Stromal cell of bone marrow (primary cell): ENCODE results near the gene STK10.

Experiments
- DNase-seq: peaks from one replicate; pipeline ENCODE4 v3.0.0-alpha.2; 2012; ENCODE audit warnings: low read depth

STK10 gene

GRCh38 chr5:172008111-172008455, 179.9 kb downstream of the STK10 start:
- DNase-seq: no peak

- no peak for DNase-seq
Observed at GRCh38 chr5:172007175-172008110, 180.6 kb downstream of the STK10 start.

GRCh38 chr5:172006321-172007174, 181.5 kb downstream of the STK10 start, which contains the start of gene FBXW11:
TSS of gene FBXW11 (minus strand) at chr5:172006638. CDS start at chr5:172006502, 136 bp downstream.
- peak; percentile 94 for DNase-seq

GRCh38 chr5:172005708-172006320, 182.2 kb downstream of the STK10 start:
- DNase-seq: no peak

- DNase-seq: no peak
Observed at GRCh38 chr5:172004824-172005237, 183.2 kb downstream of the STK10 start.

- DNase-seq: no peak
Observed at GRCh38 chr5:172003746-172004145, 184.3 kb downstream of the STK10 start.

GRCh38 chr5:172002840-172003512, 185.0 kb downstream of the STK10 start:
- DNase-seq: no peak

- DNase-seq: no peak
Observed at GRCh38 chr5:172002310-172002709, 185.7 kb downstream of the STK10 start.

GRCh38 chr5:171999877-172000276, 188.1 kb downstream of the STK10 start:
- no peak for DNase-seq

- no peak for DNase-seq
Observed at GRCh38 chr5:171999100-171999499, 188.9 kb downstream of the STK10 start.

- DNase-seq: no peak
Observed at GRCh38 chr5:171997011-171997410, 191.0 kb downstream of the STK10 start.

- no peak for DNase-seq
Observed at GRCh38 chr5:171992813-171993212, 195.2 kb downstream of the STK10 start.

- no peak for DNase-seq
Observed at GRCh38 chr5:171992305-171992704, 195.7 kb downstream of the STK10 start.
